GM19467 (cell line): ENCODE data around the gene METAP2.
"Not testable (repeated sequence)": the region's sequence is repeated elsewhere in the genome, so short reads cannot be mapped to it uniquely, and the experiment has no call there.

ENCODE experiments used
- ATAC-seq: cut with Tn5 transposase; IDR thresholded peaks from one replicate; pipeline ENCODE4 v1.9.1; 2021; ENCODE audit warnings: mild to moderate bottlenecking, moderate library complexity; ENCODE audit not compliant: unreplicated experiment

Gene METAP2

DNA sequence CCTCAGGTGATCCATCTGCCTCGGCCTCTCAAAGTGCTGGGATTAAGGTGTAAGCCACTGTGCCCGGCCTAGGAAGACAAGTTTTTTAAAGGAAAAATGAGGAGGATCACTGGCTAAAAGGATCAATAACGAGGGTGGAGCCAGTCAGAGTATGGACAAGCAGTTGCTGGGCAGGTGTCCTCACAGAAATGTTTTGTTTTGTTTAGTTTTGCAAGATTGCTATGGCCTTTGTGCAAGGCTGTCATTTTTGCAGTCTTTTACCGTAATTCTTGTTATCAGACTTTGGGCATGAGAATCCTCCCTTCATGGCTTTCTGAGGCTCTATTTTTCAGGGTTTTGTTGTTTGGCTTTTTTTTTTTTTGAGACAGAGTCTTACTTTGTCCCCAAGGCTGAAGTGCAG, 11.9 kb upstream of the METAP2 start:
- no peak for ATAC-seq

GRCh38 chr12:95462551-95462950, 11.4 kb upstream of the METAP2 start:
- no peak for ATAC-seq

DNA sequence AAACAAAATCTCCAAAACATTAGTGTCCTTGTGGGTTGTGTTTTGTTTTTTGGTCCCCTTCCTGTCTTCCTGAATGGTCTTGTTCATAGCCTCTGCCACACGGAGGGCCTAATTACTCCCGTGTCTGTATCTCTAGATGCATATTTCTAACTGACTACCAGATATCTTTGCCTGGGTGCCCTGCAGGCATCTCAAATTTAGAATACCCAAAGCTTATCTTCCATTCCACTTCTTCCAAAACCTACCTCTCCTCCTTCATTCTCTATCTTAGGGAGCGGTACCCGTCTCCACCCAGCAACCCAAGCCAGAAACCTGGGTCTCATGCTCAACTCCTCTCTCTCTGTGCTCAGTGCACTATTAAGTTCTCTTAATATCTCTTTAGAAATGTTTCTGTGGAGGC, 10.9 kb upstream of the METAP2 start:
- no peak for ATAC-seq

- ATAC-seq = not testable (repeated sequence)
Observed at GRCh38 chr12:95463776-95464175, 10.2 kb upstream of the METAP2 start.

GRCh38 chr12:95465275-95465674, 8.7 kb upstream of the METAP2 start:
- ATAC-seq = no peak

DNA sequence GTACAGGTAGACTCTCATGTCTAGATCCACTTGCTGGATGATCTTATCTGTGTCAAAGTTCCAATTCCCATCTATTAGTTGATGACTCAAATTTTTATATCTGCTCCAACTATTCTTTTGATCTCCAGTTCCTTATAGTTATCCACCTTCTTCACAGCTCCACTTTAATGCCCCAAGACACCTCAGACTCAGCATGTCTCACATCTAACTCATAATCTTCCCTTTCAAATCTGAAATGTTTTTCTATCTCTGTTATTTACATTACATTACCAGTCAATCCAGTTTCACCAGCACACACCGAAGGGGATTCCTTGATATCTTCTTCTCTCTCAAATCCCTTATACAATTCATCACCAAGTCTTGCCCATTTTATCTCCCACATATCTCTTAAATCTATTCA, 3.7 kb upstream of the METAP2 start:
- no peak for ATAC-seq

- peak; percentile 35 for ATAC-seq
Observed at GRCh38 chr12:95473231-95473883, 595 bp upstream of the METAP2 start.

GRCh38 chr12:95474660-95474958, 657 bp downstream of the METAP2 start:
- no peak for ATAC-seq

DNA sequence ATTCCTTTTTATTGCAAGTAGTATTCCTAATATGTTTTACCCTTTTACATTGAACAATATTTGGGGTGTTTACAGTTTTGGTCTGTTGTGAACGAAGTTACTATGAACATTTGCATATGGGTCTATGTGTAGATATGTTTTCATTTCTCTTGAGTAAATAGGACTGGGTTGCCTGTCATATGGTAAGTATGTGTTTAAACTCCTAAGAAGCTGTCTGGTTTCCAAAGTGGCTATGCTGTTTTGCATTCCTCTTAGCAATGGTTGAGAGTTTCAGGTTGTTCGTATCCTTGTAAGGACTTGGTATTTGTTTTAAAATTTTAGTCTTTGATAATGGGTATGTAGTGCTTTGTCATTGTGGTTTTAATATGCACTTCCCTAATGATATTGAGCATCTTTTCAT, 6.3 kb downstream of the METAP2 start:
- ATAC-seq = no peak

DNA sequence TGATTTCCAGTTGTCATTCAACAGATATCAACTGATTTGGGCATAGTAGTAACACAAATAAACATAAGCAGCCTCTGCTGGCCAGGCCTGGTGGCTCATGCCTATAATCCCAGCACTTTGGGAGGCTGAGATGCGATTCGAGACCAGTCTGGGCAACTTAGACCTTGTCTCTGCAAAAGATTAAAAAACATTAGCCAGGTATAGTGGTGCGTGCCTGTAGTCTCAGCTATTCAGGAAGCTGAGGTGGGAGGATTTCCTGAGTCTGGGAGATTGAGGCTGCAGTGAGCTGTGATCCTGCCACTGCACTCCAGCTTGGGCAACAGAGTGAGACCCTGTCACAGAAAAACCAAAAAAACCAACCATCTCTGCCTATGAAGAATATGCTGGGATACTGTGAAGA, 7.1 kb downstream of the METAP2 start:
- ATAC-seq = no peak

- ATAC-seq = no peak
Observed at GRCh38 chr12:95481888-95482287, 7.9 kb downstream of the METAP2 start.

DNA sequence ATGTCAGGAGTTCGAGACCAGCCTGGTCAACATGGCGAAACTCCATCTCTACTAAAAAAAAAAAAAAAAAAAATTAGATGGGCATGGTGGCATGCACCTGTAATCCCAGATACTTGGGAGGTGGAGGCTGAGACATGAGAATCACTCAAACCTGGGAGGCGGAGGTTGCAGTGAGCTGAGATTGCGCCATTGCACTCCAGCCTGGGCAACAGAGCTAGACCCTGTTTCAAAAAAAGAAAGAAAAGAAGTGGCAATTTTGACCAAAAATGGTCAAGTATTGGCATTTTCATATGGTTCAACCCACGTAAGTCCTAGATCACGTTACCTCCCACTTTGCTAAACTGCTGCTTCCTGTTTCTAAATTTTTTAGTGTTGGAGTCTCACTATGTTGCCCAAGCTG, 8.6 kb downstream of the METAP2 start:
- not testable (repeated sequence) for ATAC-seq

GRCh38 chr12:95484524-95484923, 10.6 kb downstream of the METAP2 start:
- ATAC-seq = no peak

- no peak for ATAC-seq
Observed at GRCh38 chr12:95487024-95487423, 13.1 kb downstream of the METAP2 start.

DNA sequence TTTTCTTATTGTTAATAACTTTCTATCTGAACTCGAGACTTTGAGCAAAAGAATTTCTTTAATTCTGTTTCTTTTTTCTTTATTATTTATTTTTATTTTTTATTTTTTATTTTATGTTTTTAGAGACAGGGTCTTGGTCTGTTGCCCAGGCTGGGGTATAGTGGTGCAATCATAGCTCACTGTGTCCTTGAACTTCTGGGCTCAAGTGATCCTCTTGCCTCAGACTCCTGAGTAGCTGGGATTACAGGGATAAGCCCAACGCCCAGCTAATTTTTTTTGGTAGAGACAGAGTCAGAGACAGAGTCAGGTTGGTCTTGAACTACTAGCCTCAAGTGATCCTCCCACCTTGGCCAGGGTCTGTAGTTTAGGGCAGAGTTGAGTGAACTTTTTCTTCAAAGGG, 18.5 kb downstream of the METAP2 start:
- ATAC-seq = no peak

- ATAC-seq = no peak
Observed at GRCh38 chr12:95494888-95495287, 20.9 kb downstream of the METAP2 start.

- ATAC-seq = no peak
Observed at GRCh38 chr12:95495433-95495832, 21.5 kb downstream of the METAP2 start.

DNA sequence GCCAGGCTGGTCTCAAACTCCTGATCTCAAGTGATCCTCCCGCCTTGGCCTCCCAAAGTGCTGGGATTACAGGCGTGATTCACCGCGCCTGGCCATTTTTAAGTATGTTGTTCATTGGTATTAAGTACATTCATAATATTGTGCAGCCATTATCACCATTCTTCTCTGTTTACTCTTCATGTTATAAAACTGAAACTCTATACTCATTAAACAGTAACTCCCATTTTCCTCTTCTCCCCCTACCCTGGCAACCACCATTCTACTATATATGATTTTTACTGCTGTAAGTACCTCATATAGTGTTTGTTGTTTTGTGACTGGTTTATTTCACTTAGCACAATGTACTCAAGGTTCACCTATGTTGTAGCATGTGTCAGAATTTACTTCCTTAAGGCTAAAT, 23.1 kb downstream of the METAP2 start:
- ATAC-seq = no peak

DNA sequence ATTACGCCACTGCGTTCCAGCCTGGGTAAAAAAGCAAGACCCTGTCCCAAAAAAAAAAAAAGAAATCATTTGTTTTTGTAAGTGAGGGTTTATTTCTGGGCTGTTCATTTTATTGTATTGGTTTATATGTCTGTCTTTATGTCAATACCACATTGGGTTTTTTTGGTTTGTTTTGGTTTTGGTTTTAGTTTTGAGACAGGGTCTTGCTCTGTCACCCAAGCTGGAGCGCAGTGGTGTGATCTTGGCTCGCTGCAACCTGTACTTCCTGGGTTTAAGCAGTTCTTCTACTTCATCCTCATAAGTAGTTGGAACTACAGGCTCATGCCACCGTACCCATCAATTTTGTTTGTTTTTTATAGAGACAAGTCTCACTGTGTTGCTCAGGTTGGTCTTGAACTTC, 25.0 kb downstream of the METAP2 start:
- no peak for ATAC-seq

DNA sequence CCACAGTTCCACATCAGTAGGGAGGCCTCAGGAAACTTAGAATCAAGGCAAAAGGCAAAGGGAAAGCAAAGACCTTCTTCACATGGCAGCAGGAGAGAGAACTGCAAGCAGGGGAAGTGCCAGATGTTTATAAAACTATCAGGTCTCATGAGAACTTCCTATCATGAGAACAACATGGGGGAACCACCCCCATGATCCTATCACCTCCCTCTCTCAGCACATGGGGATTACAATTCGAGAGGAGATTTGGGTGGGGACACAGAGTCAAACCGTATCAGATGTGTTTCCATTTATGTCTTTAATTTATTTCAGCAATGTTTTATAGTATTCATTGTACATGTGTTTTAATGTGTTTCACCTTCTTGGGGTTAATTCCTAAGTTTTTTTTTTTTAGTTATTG, 25.8 kb downstream of the METAP2 start:
- no peak for ATAC-seq

DNA sequence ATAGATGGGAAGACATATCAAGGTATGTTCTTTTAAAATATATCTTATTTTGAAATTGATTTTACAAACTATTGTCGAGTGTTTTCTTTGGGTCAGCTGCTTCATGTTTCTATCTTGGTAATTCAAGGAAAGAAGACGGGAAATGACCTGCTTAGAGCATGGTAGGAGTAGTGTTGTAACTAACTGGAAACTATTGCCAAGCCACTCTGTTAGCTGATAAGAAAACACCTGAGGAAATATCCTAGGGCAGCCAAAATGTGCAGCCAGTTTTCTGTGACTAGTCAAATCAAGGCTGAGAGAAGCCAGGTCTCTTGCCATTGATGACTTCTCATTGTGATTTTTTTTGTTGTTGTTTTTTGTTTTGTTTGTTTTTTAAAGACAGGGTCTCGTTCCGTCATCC, 30.2 kb downstream of the METAP2 start:
- ATAC-seq = no peak

DNA sequence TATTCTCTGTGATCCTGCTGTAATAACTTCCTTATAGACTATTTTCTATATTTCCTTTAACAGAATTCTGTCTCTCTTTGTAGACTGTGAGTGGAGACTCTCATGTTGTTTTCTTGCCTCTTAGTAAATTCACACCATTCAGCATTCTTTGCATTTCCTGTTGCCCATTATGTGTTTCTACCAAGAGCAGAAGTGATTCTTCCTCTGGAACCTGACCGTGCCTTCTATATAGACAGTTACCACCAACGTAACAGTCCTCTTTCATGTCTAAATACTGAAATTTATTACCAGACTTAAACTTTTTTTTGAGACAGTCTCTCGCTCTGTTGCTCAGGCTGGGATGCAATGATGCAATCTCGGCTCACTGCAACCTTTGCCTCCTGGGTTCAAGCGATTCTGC, 31.1 kb downstream of the METAP2 start:
- no peak for ATAC-seq

- ATAC-seq = no peak
Observed at GRCh38 chr12:95506707-95507523, 33.0 kb downstream of the METAP2 start.
